A673 (cell line): Measurements from ENCODE around the gene ZNF462.

ENCODE experiments used
- EZH2 ChIP-seq: fragments of 200-600 bp; sonication (generic); IDR thresholded peaks from 2 replicates; pipeline ENCODE4 v1.6.1; 2017; ENCODE audit warnings: borderline replicate concordance, low read depth, mild to moderate bottlenecking, mixed read lengths, antibody characterized with exemption, low read length; ENCODE audit not compliant: poor library complexity, severe bottlenecking
- TF ChIP-seq, protein P1 (sequence below): fragments of 300-800, 200-600 bp; sonication (generic); conservative IDR thresholded peaks from 2 replicates; pipeline ENCODE4 v1.5.1; 2017; ENCODE audit warnings: low read depth, mild to moderate bottlenecking, antibody characterized with exemption, low read length, moderate library complexity, mixed read lengths

DNA sequence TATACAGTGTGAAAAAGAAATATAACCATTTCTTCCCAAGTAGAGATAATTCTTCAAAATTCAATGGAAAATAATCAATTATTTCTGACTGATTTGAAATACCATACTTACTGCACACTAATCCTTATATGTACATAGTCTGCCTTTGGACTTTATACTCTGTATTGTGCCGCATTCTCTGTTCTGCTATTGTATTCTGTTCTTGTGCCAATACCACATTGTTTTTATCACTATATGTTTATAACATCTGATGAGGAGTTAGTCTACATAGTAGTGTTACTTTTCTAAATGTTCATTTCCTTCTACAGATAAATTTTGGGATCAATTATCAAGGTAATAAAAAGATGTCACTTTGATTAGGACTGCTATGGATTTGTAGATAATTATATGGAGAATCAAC lies 16.7 kb upstream of the ZNF462 start:
- TF ChIP-seq, protein P1, sequence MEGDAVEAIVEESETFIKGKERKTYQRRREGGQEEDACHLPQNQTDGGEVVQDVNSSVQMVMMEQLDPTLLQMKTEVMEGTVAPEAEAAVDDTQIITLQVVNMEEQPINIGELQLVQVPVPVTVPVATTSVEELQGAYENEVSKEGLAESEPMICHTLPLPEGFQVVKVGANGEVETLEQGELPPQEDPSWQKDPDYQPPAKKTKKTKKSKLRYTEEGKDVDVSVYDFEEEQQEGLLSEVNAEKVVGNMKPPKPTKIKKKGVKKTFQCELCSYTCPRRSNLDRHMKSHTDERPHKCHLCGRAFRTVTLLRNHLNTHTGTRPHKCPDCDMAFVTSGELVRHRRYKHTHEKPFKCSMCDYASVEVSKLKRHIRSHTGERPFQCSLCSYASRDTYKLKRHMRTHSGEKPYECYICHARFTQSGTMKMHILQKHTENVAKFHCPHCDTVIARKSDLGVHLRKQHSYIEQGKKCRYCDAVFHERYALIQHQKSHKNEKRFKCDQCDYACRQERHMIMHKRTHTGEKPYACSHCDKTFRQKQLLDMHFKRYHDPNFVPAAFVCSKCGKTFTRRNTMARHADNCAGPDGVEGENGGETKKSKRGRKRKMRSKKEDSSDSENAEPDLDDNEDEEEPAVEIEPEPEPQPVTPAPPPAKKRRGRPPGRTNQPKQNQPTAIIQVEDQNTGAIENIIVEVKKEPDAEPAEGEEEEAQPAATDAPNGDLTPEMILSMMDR: no peak
- TF ChIP-seq EZH2: no peak
